ENCODE results near the gene ORC2. TPM values are rescaled to one million over a fixed set of nuclear protein-coding genes. Genes with fewer than 3 reads are reported as not detected.

Gene ORC2
- total and polyA plus RNA-seq, 2 donors (not counting 1 experiment from before 2014, with no cell fraction given), result 5.7 to 13.9 TPM

DNA sequence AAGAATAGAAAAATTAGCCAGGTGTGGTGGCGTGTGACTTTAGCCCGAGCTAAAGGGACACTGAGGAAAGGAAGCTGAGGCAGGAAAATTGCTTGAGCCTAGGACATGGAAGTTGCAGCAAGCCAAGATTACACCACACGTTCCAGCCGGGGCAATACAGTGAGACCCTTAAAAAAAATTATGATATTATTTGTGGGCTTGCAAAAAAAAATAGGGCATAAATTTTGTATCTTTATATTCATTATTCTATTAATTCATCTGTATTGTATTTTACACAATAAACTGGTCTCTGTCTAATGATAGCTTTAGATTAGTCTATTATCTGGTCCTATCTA, 18.1 kb downstream of the ORC2 start:
- Histone ChIP-seq H3K79me2 (ENCODE audit: control insufficient read depth, insufficient read depth, low read length) (no peaks in the 10 kb centered on the region), H2AFZ (ENCODE audit: low read length) (no peak overlapping the region), H4K20me1 (ENCODE audit: control insufficient read depth, extremely low read depth, insufficient read depth, low read length) (no peaks in the 10 kb centered on the region), H3K36me3 (ENCODE audit: control insufficient read depth, insufficient read depth, low read length) (no peaks in the 10 kb centered on the region), H3K4me1 (ENCODE audit: control insufficient read depth, extremely low read depth, insufficient read depth, low read length) (no peaks in the 10 kb centered on the region), H3K9me3 (ENCODE audit: control insufficient read depth, insufficient read depth, low read depth, low read length) (no peaks in the 10 kb centered on the region), H3K27me3 (ENCODE audit: control insufficient read depth, insufficient read depth, low read length) (no peaks in the 10 kb centered on the region), H3K9ac (ENCODE audit: insufficient read depth, low read length) (no peak overlapping the region), H3K4me3 (replicated peaks in 1 of 4; ENCODE audit: control extremely low read depth in 1 of 4, insufficient read depth in 1 of 4, low read depth in 3 of 4, low read length in 4 of 4) (no peak overlapping the region), H3K27ac (ENCODE audit: insufficient read depth, low read length) (no peak overlapping the region), H3K4me2 (ENCODE audit: extremely low read depth, insufficient read depth, low read length) (no peak overlapping the region)
- TF ChIP-seq, protein P1, sequence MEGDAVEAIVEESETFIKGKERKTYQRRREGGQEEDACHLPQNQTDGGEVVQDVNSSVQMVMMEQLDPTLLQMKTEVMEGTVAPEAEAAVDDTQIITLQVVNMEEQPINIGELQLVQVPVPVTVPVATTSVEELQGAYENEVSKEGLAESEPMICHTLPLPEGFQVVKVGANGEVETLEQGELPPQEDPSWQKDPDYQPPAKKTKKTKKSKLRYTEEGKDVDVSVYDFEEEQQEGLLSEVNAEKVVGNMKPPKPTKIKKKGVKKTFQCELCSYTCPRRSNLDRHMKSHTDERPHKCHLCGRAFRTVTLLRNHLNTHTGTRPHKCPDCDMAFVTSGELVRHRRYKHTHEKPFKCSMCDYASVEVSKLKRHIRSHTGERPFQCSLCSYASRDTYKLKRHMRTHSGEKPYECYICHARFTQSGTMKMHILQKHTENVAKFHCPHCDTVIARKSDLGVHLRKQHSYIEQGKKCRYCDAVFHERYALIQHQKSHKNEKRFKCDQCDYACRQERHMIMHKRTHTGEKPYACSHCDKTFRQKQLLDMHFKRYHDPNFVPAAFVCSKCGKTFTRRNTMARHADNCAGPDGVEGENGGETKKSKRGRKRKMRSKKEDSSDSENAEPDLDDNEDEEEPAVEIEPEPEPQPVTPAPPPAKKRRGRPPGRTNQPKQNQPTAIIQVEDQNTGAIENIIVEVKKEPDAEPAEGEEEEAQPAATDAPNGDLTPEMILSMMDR (conservative IDR thresholded peaks at IDR 0.05 in 1 of 2, IDR thresholded peaks at IDR 0.05 in 1 of 2; ENCODE audit: low read depth in 1 of 2, low read length in 2 of 2), result no peak
- TF ChIP-seq EZH2 (IDR thresholded peaks at IDR 0.05; ENCODE audit: low read length, missing control alignments), result no peak
- no peak for DNase-seq (ENCODE audit: low read depth in 2 of 2)

DNA sequence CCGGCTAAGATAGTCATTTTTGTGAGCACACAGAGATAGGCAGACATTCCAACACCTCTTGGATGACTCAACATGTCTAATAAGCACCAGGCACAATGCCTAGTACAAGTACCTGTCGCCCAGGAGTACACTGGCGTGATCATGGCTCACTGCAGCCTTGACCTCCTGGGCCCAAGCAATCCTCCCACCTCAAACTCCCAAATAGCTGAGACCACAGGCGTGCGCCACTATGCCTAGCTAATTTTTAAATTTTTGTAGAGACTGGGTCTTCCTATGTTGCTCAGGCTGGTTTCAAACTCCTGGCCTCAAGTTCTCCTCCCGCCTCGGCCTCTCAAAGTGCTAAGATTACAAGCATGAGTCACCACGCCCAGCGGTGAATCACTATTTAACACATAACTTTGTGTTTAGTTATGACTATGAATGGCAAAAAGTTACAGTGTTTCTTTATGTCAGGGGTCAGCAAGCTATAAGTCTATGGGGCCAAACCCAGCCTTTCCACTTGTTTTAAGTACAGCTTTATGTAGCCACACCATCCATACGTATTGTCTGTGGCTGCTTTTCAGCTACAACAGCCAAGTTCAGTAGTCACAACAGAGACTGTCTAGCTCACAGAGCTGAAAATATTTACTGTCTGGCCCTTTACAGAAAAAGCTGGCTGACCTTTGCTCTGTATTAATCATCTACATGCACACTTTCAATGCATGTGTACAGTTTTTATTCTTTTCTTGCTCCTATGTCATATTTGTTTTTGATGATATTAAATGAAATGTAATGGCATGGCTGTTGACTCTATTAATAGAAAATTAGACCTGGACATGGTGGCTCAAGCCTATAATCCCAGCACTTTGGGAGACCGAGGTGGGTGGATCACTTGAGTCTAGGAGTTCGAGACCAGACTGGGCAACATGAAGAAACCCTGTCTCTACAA, 18.7 kb downstream of the ORC2 start:
- Histone ChIP-seq H3K27ac (ENCODE audit: insufficient read depth, low read length) (peak overlapping the region; percentile 31), H3K4me1 (ENCODE audit: control insufficient read depth, extremely low read depth, insufficient read depth, low read length) (no peaks in the 10 kb centered on the region), H3K27me3 (ENCODE audit: control insufficient read depth, insufficient read depth, low read length) (no peaks in the 10 kb centered on the region), H3K9ac (ENCODE audit: insufficient read depth, low read length) (no peak overlapping the region), H3K36me3 (ENCODE audit: control insufficient read depth, insufficient read depth, low read length) (no peaks in the 10 kb centered on the region), H2AFZ (ENCODE audit: low read length) (no peak overlapping the region), H3K4me3 (replicated peaks in 1 of 4; ENCODE audit: control extremely low read depth in 1 of 4, insufficient read depth in 1 of 4, low read depth in 3 of 4, low read length in 4 of 4) (no peak overlapping the region), H3K79me2 (ENCODE audit: control insufficient read depth, insufficient read depth, low read length) (no peaks in the 10 kb centered on the region), H3K9me3 (ENCODE audit: control insufficient read depth, insufficient read depth, low read depth, low read length) (no peaks in the 10 kb centered on the region), H3K4me2 (ENCODE audit: extremely low read depth, insufficient read depth, low read length) (no peak overlapping the region), H4K20me1 (ENCODE audit: control insufficient read depth, extremely low read depth, insufficient read depth, low read length) (no peaks in the 10 kb centered on the region)
- TF ChIP-seq EZH2 (IDR thresholded peaks at IDR 0.05; ENCODE audit: low read length, missing control alignments), result no peak
- TF ChIP-seq, protein P1 (conservative IDR thresholded peaks at IDR 0.05 in 1 of 2, IDR thresholded peaks at IDR 0.05 in 1 of 2; ENCODE audit: low read depth in 1 of 2, low read length in 2 of 2), result no peak
- peak; percentile 89 to 96 for DNase-seq (ENCODE audit: low read depth in 2 of 2)

DNA sequence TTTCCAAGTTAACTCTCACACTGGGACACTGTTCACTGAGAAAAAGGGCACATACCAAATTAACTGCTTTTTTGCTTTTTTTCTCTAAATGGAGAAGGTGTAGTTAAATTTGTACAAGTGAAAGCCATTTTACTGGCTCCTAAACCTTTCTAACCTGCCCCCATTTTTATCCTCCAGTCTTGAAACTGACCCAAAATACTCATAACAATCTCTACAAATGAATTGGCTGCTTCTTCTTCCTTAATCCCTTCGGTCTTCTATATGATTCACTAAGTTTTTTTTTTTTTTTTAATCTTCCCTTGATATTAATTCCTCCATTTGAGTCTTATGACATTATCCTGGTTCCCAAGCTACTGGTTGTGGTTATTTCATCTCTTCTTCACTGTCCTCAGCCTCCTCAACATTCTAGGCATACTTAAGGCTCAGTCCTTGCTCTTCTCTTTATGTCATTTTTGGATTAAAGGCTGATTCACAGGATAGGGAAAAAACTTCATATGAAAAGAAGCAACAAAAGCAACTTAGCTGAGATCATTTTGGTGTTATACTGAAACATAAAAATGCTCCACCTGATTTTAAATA, 19.8 kb downstream of the ORC2 start:
- no peaks in the 10 kb centered on the region for H3K36me3 ChIP-seq (ENCODE audit: control insufficient read depth, insufficient read depth, low read length)
- no peaks in the 10 kb centered on the region for H3K27me3 ChIP-seq (ENCODE audit: control insufficient read depth, insufficient read depth, low read length)
- no peak overlapping the region for H3K9ac ChIP-seq (ENCODE audit: insufficient read depth, low read length)
- no peaks in the 10 kb centered on the region for H3K79me2 ChIP-seq (ENCODE audit: control insufficient read depth, insufficient read depth, low read length)
- H3K9me3 ChIP-seq (ENCODE audit: control insufficient read depth, insufficient read depth, low read depth, low read length), result no peaks in the 10 kb centered on the region
- TF ChIP-seq EZH2 (IDR thresholded peaks at IDR 0.05; ENCODE audit: low read length, missing control alignments), result no peak
- TF ChIP-seq, protein P1 (conservative IDR thresholded peaks at IDR 0.05 in 1 of 2, IDR thresholded peaks at IDR 0.05 in 1 of 2; ENCODE audit: low read depth in 1 of 2, low read length in 2 of 2), result no peak
- H3K27ac ChIP-seq (ENCODE audit: insufficient read depth, low read length), result no peak overlapping the region
- H4K20me1 ChIP-seq (ENCODE audit: control insufficient read depth, extremely low read depth, insufficient read depth, low read length), result no peaks in the 10 kb centered on the region
- H3K4me1 ChIP-seq (ENCODE audit: control insufficient read depth, extremely low read depth, insufficient read depth, low read length), result no peaks in the 10 kb centered on the region
- no peak overlapping the region for H2AFZ ChIP-seq (ENCODE audit: low read length)
- H3K4me2 ChIP-seq (ENCODE audit: extremely low read depth, insufficient read depth, low read length), result no peak overlapping the region
- no peak overlapping the region for H3K4me3 ChIP-seq (replicated peaks in 1 of 4; ENCODE audit: control extremely low read depth in 1 of 4, insufficient read depth in 1 of 4, low read depth in 3 of 4, low read length in 4 of 4)
- DNase-seq (ENCODE audit: low read depth in 2 of 2), result peak in 1 of 2 donors; percentile 13
